Measurements from ENCODE around the gene SLC35D3.
"Not testable (repeated sequence)": the region's sequence is repeated elsewhere in the genome, so short reads cannot be mapped to it uniquely, and the experiment has no call there.

SLC35D3 gene

DNA sequence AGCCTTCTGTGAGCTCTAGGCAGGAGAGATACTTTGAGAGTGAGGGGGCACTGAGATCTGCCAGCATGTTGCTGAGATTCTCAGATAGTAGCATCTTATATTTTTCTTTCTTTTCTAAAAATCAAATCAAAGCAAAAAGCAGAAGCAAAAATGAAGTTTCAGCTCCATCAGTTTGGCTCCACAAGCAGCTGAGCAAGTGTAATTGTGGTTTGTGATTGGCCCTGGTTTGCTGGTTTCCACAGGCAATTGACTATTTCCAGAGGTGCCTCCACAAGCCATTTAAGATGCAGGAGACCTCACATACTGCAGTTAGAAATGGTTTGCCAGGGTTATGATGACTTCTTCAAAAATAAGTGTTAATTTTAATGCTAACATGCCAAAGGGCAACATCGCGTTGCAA lies 4.3 kb downstream of the SLC35D3 start:
- no peaks in the 10 kb centered on the region for H3K9me3 ChIP-seq (ENCODE audit: control insufficient read depth, low read depth, low read length)
- H3K27ac ChIP-seq (ENCODE audit: low read length) = no peak overlapping the region
- H3K4me1 ChIP-seq (ENCODE audit: control insufficient read depth, low read depth, low read length) = no peaks in the 10 kb centered on the region
- H3K9ac ChIP-seq (ENCODE audit: low read length) = no peak overlapping the region
- no peak overlapping the region for H3K4me3 ChIP-seq (ENCODE audit: low read length)
- no peaks in the 10 kb centered on the region for H3K36me3 ChIP-seq (ENCODE audit: control insufficient read depth, low read depth, low read length)
- H3K27me3 ChIP-seq (ENCODE audit: control insufficient read depth, insufficient read depth, low read length) = peaks cover 35% of the 10 kb centered on the region

DNA sequence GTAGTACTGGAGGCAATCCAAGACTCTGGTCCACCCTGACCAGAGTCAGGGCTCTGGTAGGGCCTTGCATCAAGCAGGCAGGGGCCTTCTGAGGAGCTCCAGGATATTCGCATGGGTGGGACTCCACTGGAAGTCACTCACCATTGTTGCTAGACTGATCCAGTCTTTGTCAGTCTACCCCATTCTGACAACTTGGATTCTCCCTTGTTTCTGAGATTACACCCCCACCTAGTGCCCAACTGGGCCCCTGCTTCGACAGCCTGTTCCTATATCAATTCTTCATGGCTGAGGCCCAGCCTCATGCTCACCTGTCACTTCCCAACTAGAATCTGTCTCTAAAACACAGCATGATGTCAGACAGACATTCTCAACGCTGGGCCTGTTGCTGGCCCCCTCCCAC lies 5.2 kb downstream of the SLC35D3 start:
- Histone ChIP-seq H3K9me3 (ENCODE audit: control insufficient read depth, low read depth, low read length) (no peaks in the 10 kb centered on the region), H3K27ac (ENCODE audit: low read length) (no peak overlapping the region), H3K4me1 (ENCODE audit: control insufficient read depth, low read depth, low read length) (no peaks in the 10 kb centered on the region), H3K36me3 (ENCODE audit: control insufficient read depth, low read depth, low read length) (no peaks in the 10 kb centered on the region), H3K27me3 (ENCODE audit: control insufficient read depth, insufficient read depth, low read length) (peaks cover 25% of the 10 kb centered on the region), H3K9ac (ENCODE audit: low read length) (no peak overlapping the region), H3K4me3 (ENCODE audit: low read length) (no peak overlapping the region)

DNA sequence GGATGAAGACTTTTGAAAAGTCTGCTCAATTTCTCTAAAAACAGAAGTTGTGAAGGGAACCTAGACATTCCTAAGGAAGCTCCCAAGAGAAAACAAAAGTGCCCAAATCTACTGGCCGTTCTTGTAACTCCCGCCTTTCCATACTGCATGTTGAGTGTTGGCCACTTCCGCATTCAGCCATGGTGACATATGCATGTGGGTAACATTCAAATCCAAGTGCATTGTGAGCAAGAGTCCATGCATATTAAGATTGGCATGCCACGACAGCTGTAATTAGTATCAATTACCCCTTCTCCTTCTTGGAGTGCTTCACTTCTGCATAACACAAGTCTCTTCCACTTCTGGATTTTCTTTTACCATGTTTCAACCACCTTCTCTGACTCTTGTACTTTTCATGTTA lies 8.4 kb downstream of the SLC35D3 start:
- H3K27ac ChIP-seq (ENCODE audit: low read length) = no peak overlapping the region
- no peak overlapping the region for H3K4me3 ChIP-seq (ENCODE audit: low read length)
- no peaks in the 10 kb centered on the region for H3K36me3 ChIP-seq (ENCODE audit: control insufficient read depth, low read depth, low read length)
- H3K27me3 ChIP-seq (ENCODE audit: control insufficient read depth, insufficient read depth, low read length) = no peaks in the 10 kb centered on the region
- H3K9ac ChIP-seq (ENCODE audit: low read length) = no peak overlapping the region
- no peaks in the 10 kb centered on the region for H3K9me3 ChIP-seq (ENCODE audit: control insufficient read depth, low read depth, low read length)
- H3K4me1 ChIP-seq (ENCODE audit: control insufficient read depth, low read depth, low read length) = no peaks in the 10 kb centered on the region

DNA sequence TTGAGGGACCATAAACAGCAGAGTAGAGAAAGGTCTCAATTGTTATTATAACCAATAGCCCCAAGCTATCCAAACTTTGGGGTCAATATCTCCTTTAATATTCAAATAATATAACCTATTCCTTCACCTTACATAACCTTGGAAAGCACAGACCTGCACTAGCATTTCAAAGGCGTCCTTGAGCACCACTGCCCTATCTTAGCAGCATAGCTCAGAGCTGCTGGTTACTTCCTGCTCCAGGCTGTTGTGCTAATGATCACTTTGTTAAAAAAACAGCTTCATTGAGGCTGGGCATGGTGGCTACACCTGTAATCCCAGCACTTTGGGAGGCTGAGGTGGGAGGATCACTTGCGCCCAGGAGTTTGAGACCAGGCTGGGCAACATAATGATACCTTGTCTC lies 10.5 kb downstream of the SLC35D3 start:
- Histone ChIP-seq H3K4me1 (ENCODE audit: control insufficient read depth, low read depth, low read length) (no peaks in the 10 kb centered on the region), H3K4me3 (ENCODE audit: low read length) (no peak overlapping the region), H3K36me3 (ENCODE audit: control insufficient read depth, low read depth, low read length) (no peaks in the 10 kb centered on the region), H3K27me3 (ENCODE audit: control insufficient read depth, insufficient read depth, low read length) (no peaks in the 10 kb centered on the region), H3K27ac (ENCODE audit: low read length) (no peak overlapping the region), H3K9ac (ENCODE audit: low read length) (no peak overlapping the region), H3K9me3 (ENCODE audit: control insufficient read depth, low read depth, low read length) (no peaks in the 10 kb centered on the region)

GRCh38 chr6:136945072-136945471 lies 23.0 kb downstream of the SLC35D3 start:
- H3K36me3 ChIP-seq (ENCODE audit: control insufficient read depth, low read depth, low read length) = no peaks in the 10 kb centered on the region
- no peak overlapping the region for H3K9ac ChIP-seq (ENCODE audit: low read length)
- peaks cover 2% of the 10 kb centered on the region for H3K9me3 ChIP-seq (ENCODE audit: control insufficient read depth, low read depth, low read length)
- peaks cover 13% of the 10 kb centered on the region for H3K4me1 ChIP-seq (ENCODE audit: control insufficient read depth, low read depth, low read length)
- H3K27me3 ChIP-seq (ENCODE audit: control insufficient read depth, insufficient read depth, low read length) = no peaks in the 10 kb centered on the region
- no peak overlapping the region for H3K27ac ChIP-seq (ENCODE audit: low read length)
- H3K4me3 ChIP-seq (ENCODE audit: low read length) = no peak overlapping the region

- H3K27ac ChIP-seq (ENCODE audit: low read length) = no peak overlapping the region
- H3K36me3 ChIP-seq (ENCODE audit: control insufficient read depth, low read depth, low read length) = no peaks in the 10 kb centered on the region
- H3K27me3 ChIP-seq (ENCODE audit: control insufficient read depth, insufficient read depth, low read length) = no peaks in the 10 kb centered on the region
- peaks cover 13% of the 10 kb centered on the region for H3K4me1 ChIP-seq (ENCODE audit: control insufficient read depth, low read depth, low read length)
- H3K9ac ChIP-seq (ENCODE audit: low read length) = no peak overlapping the region
- H3K4me3 ChIP-seq (ENCODE audit: low read length) = no peak overlapping the region
- peaks cover 2% of the 10 kb centered on the region for H3K9me3 ChIP-seq (ENCODE audit: control insufficient read depth, low read depth, low read length)
Observed at GRCh38 chr6:136945711-136946121, 23.6 kb downstream of the SLC35D3 start.

DNA sequence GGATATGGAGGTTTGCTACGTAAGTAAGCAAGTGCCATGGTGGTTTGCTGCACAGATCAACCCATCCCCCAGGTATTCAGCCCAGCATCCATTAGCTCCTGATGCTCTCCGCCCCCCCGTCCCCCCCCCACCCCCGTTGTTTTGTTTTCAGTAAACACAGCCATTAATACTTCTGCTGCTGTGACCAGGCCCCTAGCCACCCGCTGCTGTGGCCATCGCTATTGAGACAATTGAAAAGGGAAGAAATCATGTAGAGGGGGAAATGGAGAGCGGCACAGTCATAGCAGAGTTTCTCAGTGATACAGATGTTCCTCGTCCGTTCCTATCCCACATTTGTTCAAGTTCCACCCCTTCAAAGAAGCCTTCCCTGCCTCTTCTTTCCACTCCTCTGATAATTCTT lies 24.9 kb downstream of the SLC35D3 start:
- Histone ChIP-seq H3K4me1 (ENCODE audit: control insufficient read depth, low read depth, low read length) (peaks cover 13% of the 10 kb centered on the region), H3K27ac (ENCODE audit: low read length) (no peak overlapping the region), H3K9ac (ENCODE audit: low read length) (no peak overlapping the region), H3K9me3 (ENCODE audit: control insufficient read depth, low read depth, low read length) (peaks cover 2% of the 10 kb centered on the region), H3K27me3 (ENCODE audit: control insufficient read depth, insufficient read depth, low read length) (no peaks in the 10 kb centered on the region), H3K36me3 (ENCODE audit: control insufficient read depth, low read depth, low read length) (no peaks in the 10 kb centered on the region), H3K4me3 (ENCODE audit: low read length) (no peak overlapping the region)

GRCh38 chr6:136949957-136950356 lies 27.9 kb downstream of the SLC35D3 start:
- H3K4me3 ChIP-seq (ENCODE audit: low read length); H3K9me3 ChIP-seq (ENCODE audit: control insufficient read depth, low read depth, low read length); H3K36me3 ChIP-seq (ENCODE audit: control insufficient read depth, low read depth, low read length); H3K27ac ChIP-seq (ENCODE audit: low read length); H3K27me3 ChIP-seq (ENCODE audit: control insufficient read depth, insufficient read depth, low read length); H3K9ac ChIP-seq (ENCODE audit: low read length): not testable (repeated sequence)
- H3K4me1 ChIP-seq (ENCODE audit: control insufficient read depth, low read depth, low read length) = peaks cover 15% of the 10 kb centered on the region

GRCh38 chr6:136950436-136951126 lies 28.5 kb downstream of the SLC35D3 start:
- Histone ChIP-seq H3K4me1 (ENCODE audit: control insufficient read depth, low read depth, low read length) (peaks cover 20% of the 10 kb centered on the region), H3K27me3 (ENCODE audit: control insufficient read depth, insufficient read depth, low read length) (no peaks in the 10 kb centered on the region), H3K4me3 (ENCODE audit: low read length) (no peak overlapping the region), H3K9ac (ENCODE audit: low read length) (no peak overlapping the region), H3K27ac (ENCODE audit: low read length) (no peak overlapping the region), H3K36me3 (ENCODE audit: control insufficient read depth, low read depth, low read length) (no peaks in the 10 kb centered on the region), H3K9me3 (ENCODE audit: control insufficient read depth, low read depth, low read length) (peaks cover 2% of the 10 kb centered on the region)

GRCh38 chr6:136952714-136953260 lies 30.7 kb downstream of the SLC35D3 start:
- no peak overlapping the region for H3K4me3 ChIP-seq (ENCODE audit: low read length)
- H3K27me3 ChIP-seq (ENCODE audit: control insufficient read depth, insufficient read depth, low read length) = no peaks in the 10 kb centered on the region
- peaks cover 2% of the 10 kb centered on the region for H3K9me3 ChIP-seq (ENCODE audit: control insufficient read depth, low read depth, low read length)
- no peak overlapping the region for H3K27ac ChIP-seq (ENCODE audit: low read length)
- H3K9ac ChIP-seq (ENCODE audit: low read length) = no peak overlapping the region
- H3K4me1 ChIP-seq (ENCODE audit: control insufficient read depth, low read depth, low read length) = peaks cover 20% of the 10 kb centered on the region
- H3K36me3 ChIP-seq (ENCODE audit: control insufficient read depth, low read depth, low read length) = no peaks in the 10 kb centered on the region

GRCh38 chr6:136955123-136955522 lies 33.0 kb downstream of the SLC35D3 start:
- H3K9me3 ChIP-seq (ENCODE audit: control insufficient read depth, low read depth, low read length) = no peaks in the 10 kb centered on the region
- no peak overlapping the region for H3K4me3 ChIP-seq (ENCODE audit: low read length)
- peak overlapping the region; percentile 30 for H3K27ac ChIP-seq (ENCODE audit: low read length)
- H3K36me3 ChIP-seq (ENCODE audit: control insufficient read depth, low read depth, low read length) = no peaks in the 10 kb centered on the region
- H3K27me3 ChIP-seq (ENCODE audit: control insufficient read depth, insufficient read depth, low read length) = peaks cover 5% of the 10 kb centered on the region
- H3K9ac ChIP-seq (ENCODE audit: low read length) = no peak overlapping the region
- H3K4me1 ChIP-seq (ENCODE audit: control insufficient read depth, low read depth, low read length) = peaks cover 41% of the 10 kb centered on the region
